Erythroblast (primary cell): ENCODE data around the gene MTAP.
A peak's percentile ranks its signal among the peaks of the same experiment; 100 is the strongest.

Source experiments
- DNase-seq, 2 experiments: peaks; one replicate each; lab custom pipeline; 2025; lab: John Stamatoyannopoulos, UW
- GATA1 ChIP-seq: IDR thresholded peaks from 2 replicates; pipeline ENCODE4 v1.6.1; 2011; ENCODE audit warnings: low read depth, mild to moderate bottlenecking, control low read depth, low read length, moderate library complexity
- POLR2A ChIP-seq: IDR thresholded peaks from 2 replicates; pipeline ENCODE4 v1.6.1; 2011; ENCODE audit warnings: mild to moderate bottlenecking, low read length

MTAP gene

DNA sequence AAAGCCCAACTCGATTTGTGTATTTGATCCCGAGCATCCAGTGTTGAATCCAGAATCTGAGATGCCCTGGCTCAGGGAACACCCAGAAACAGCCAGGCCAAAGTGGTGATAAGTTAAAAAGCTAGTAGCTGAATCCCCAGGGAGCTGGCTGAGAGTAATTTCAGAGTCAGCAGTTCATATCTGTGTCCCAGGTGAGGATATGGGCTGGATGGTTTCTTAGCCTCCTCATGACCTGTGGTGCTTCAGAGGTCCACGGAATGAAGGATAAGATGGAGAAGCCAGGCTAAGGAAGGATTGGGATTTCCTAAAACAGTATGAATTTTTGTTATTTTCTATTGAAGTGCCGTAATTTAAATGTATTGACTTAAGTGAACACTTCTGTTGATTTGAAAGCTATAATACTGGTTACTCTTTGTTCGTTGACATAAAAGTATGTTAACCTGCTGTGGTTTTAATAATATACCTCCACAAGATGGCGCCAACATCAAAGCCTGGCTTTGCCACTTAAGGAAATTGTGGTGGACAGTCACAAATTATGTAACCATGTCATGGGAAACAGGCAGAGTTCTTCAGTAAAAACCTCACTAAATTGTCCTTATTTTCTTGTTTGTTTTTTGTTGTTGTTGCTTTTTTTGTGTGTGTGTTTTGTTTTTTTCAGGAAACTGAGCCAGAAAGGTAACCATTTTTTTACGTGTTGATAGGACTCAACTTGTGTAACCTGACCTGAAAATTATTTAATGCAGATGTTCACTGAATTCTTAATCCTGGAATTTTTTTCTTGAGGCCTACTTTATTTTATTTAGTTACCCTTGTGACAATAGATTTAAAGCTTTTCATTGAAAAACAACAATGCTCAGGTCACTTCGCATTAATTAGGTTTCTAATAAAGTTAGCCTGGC is 11.4 kb downstream of the MTAP start:
- TF ChIP-seq POLR2A = no peak
- no peak for TF ChIP-seq GATA1
- peak; percentile 81 to 87 for DNase-seq

DNA sequence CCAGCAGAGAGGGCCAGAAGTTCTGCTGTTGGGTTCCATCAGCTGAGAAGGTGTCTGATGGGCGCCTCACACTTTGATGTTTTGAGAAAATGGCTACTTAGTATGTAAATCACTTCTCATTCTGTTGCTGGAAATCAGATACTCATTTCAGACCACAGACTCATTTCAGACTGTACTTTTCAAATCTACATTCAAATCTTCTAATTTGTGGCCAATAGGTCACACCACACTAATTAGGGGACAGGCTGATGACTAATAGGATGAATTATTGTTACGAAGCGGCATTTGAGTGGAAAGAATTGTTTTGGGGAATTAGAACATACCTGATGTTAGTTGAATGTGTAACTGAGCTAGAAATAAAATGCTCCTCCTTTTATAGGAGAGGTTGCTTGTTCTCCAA is 13.2 kb downstream of the MTAP start:
- TF ChIP-seq POLR2A (no peak), GATA1 (no peak)

DNA sequence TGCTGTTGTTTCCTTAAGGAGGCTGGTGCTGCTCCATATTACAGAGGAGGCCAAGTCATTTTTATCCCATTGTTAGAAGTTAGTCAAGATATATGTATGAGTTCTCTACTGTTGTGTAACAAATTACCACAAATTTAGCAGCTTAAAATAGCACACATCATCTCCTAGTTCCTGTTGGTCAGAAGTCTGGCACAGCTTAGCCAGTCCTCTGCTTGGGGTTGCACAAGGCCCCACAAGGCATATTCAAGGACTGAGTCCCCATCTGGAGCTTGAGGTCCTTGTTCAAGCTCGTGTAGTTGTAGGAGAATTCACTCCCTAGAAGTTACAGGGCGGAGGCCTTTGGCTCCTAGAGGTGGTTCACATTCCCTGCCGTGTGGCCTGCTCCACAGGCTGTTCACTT is 14.7 kb downstream of the MTAP start:
- TF ChIP-seq GATA1 (no peak), POLR2A (no peak)
- DNase-seq = no peak

More for the DNA sequence above, 13.2 kb downstream of the MTAP start:
- no peak for DNase-seq

DNA sequence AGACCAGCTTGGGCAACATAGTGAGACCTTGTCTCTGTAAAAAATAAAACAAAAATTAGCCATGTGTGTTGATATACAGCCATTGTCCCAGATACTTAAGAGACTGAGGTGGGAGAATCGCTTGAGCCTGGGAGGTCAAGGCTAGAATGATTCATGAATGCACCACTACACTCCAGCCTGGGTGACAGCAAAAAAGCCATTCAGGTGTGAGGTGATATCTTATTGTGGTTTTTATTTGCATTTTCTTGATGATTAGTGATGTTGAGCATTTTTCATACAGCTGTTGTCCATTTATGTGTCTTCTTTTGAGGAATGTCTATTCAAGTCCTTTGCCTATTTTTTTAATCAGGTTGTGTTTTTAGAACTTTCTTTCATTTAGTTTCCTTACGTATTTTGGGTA is 23.2 kb downstream of the MTAP start:
- no peak for TF ChIP-seq POLR2A
- no peak for TF ChIP-seq GATA1
- DNase-seq = no peak

DNA sequence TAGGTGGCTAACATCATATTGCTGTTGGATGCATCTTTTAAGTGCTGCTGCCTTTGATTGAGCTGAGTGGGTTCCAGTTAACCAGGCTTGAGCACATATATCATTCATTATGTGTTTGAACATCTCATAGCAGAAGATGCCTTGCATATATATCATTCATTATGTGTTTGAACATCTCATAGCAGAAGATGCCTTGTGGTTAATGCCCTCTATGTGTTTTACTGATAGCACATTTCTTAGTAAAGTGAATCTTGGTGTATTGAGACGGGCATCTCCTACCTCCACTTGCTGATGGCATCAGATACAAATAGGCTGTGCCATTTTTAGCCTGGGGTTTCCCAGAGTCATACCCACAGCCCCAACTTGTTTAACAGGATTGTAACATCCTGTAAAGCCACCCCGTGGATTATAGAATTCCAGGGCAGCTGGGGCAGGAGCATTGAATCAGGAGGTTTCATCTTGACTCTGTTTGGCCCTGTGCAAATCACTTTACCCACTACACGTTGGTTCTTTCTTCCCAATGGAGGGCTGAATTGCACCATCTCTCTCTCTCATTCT is 26.5 kb downstream of the MTAP start:
- no peak for DNase-seq

DNA sequence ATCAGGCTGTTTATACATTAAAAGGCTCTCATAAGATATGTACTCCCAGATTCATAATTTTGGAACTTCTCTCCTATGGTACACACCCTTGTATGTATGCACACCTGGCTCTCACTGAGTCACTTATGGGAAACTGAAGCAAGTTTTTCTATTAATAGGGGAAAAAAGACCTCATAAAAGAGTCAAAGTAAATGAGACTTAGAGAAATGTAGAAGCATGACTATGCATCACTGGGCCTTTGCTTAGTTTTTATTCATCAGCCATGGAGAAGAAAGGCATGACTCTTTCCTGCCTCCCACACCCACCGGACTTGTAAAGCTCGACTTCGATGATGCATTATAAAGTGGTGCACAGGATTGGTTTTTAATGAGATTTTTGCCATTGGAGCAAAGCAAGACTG is 28.2 kb downstream of the MTAP start:
- no peak for TF ChIP-seq POLR2A
- TF ChIP-seq GATA1 = no peak
- no peak for DNase-seq

More for the DNA sequence above, 26.5 kb downstream of the MTAP start:
- TF ChIP-seq POLR2A = no peak
- no peak for TF ChIP-seq GATA1

DNA sequence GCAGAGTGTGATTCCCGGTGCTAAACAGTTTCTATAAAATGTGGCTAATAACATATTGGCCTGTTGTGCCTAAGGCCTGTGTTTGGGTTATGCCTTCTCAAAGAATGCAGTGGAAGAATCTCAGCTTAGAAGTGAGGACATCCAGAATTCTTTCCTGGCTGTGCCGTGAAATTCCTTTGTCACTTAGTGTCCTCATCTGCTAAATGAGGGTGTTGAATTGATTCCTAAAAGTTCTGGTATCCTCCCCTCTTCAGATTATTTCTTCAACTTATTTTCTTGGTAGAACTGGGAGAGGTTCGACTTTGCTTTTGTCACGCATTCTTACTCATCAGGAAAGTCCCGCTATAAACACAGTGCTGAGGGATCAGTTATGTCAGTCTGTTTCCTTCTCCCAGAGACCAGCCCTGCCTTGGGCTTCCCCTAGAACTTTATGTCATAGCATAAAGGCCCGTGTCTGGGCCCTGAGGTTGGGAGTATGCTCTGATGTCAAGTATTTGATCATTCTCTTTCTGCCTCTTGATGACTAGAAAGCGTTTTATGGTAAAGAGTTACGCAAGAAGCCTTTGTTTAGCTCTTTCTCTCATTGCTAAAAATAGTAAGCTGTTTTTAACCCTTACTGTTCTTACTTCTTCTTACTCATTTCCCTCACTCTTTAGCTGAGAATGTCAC is 29.5 kb downstream of the MTAP start:
- no peak for DNase-seq
- TF ChIP-seq GATA1 (no peak), POLR2A (no peak)

DNA sequence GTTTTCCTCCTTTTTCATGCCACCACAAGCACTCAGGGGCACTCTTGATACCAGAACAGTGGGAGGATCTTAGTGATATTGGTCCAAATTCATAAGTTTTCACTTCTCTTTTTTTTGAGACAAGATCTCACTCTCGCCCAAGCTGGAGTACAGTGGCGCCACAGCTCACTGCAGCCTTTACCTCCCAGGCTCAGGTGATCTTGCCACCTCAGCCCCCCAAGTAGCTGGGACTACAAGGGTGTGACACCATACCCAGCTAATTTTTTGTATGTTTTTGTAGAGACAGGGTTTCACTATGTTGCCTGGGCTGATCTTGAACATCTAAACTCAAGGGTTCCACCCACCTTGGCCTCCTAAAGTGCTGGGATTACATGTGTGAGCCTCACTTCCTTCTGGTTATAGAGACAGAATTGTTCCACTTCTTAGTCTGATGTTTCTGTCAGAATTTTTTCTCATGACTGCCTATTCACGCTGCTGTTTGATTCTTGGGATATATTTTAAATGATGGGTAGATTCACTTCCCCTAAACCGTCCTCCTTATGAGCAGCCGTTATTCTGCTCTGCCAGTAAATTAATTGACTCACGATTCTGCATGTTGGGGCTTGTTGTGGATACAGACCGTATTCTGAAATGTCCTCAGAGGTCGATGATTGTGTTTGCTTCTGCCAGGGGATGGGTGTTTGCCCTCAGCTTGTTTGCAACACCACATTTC is 30.8 kb downstream of the MTAP start:
- DNase-seq = no peak
- no peak for TF ChIP-seq POLR2A
- no peak for TF ChIP-seq GATA1

DNA sequence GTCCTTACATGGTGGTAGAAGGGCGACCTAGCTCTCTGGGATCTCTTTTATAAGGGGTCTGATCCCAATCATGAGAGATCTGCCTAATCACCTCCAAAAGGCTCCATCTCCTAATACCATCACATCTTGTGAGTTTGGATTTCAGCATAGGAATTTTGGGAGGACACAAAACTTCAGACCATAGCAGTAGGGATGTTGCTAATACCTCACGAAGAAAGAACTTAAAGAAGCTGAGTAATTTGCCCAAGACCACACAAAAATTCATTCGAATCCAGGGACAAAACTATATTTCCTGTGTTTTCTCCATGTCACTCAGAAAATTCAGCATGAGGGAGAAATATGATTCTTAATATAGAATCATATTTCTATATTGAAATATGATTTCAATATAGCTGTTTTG is 32.7 kb downstream of the MTAP start:
- DNase-seq = no peak
- TF ChIP-seq GATA1 = no peak

DNA sequence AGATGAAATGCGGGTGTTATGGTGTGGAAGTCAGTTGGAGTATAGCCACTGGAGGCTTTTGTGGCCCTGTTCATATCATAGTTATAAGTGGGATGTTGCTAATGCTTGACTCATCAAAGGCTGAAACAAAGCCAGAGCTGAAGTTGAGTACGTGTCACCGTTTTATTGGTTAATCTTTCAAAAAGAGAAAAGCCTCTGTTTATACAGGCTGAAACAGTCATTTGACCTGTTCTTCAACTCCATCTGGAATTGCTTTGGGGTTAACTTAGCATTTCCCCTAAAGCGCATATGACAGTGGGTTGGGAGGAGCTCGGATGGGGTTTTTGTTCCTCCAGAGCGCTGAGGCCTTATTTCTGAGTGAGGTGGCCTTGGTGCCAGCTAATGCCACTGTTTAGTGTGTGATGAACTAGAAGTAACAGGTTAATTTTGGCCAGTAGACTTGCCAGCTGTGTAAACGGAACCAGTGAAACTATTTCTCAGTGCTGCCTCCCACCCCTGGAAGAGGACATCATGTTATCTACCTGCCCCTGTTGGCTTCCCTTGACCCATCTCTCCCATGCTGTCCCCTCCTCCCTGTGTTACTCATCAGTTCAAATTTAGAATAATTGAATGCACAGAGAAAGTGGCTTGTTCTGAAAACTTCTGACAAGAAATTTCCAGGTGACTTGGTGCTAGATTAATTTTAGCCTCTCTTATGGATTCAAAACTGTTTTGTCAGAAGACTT is 34.2 kb downstream of the MTAP start:
- TF ChIP-seq GATA1 (no peak), POLR2A (no peak)
- DNase-seq = no peak

DNA sequence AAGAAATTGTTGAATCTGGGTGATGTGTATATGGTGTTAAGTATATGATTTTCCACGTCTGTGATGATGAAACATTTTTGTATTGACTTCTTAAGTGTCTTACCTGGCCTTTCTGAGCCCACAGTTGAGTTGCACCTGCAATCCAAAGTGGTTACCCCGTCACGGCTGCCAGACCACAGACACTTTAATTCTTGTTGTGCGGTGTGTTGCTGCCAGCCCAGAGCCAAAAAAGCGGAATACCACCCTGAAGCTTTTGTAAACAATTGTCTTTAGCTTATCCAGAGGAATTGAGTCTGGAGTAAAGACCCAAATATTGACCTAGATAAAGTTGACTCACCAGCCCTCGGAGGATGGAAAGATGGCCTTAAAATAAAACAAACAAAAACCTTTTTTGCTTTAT is 35.1 kb downstream of the MTAP start:
- no peak for TF ChIP-seq POLR2A
- TF ChIP-seq GATA1 = no peak
- no peak for DNase-seq

DNA sequence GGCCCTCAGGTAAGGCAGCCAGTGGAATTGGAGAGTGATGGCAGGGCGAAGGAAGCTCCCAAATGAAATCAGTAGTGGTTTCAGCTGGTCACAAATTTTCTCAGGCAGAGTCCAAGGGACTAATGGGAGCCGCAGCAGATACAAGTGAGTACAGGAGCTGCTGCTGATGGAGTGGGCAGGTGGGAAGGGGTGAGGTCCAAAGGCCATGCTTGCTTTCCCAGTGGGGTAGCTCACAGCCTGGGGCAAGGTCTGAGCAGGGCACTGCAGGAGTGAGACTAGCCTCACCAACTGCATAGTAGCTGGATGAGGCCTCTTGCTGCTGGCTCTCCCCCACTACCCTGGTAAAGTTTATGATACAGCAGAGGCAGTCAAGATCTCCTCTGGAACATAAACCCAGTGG is 38.2 kb downstream of the MTAP start:
- no peak for TF ChIP-seq POLR2A
- TF ChIP-seq GATA1 = no peak
- no peak for DNase-seq

DNA sequence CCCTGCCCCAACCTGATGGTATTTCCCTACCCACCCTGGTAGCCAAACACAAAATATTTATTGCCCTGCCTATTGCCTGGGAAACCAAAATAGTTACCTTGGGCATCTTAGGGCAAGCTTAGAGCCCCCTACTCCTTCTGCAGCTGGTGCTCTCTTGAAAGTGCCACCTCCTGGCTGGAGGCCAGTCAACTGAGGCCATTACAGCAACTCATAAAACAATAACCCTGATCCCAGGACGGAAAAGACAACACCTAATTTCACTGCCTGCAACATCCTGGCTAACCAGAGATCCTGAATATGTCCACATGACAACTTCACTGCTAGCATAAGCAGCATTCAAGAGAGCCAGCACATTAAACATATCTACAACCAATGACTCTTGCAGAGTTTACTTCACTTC is 38.7 kb downstream of the MTAP start:
- DNase-seq = no peak
- TF ChIP-seq POLR2A = no peak
- TF ChIP-seq GATA1 = no peak
